ENCODE data around the gene LRRC7. TPM values are rescaled to one million over a fixed set of nuclear protein-coding genes. Genes with fewer than 3 reads are reported as not detected.

LRRC7 gene
- total and polyA plus RNA-seq, 9 donors, result 0.01 to 0.45 (median 0.13) TPM; not detected in 4

- no peaks in the 10 kb centered on the region for H3K4me1 ChIP-seq (ENCODE audit: insufficient read depth)
- H3K4me3 ChIP-seq, result no peak overlapping the region
- no peaks in the 10 kb centered on the region for H3K36me3 ChIP-seq
- H3K27ac ChIP-seq, result no peak overlapping the region
- DNase-seq, result no peak
- no peak for TF ChIP-seq CTCF (IDR thresholded peaks at IDR 0.05)
- no peak for TF ChIP-seq POLR2A (IDR thresholded peaks at IDR 0.05)
- no peak for TF ChIP-seq EP300 (IDR thresholded peaks at IDR 0.05)
- H3K27me3 ChIP-seq, result no peaks in the 10 kb centered on the region
- no peaks in the 10 kb centered on the region for H3K9me3 ChIP-seq
- intact Hi-C loops (cut with DNase I), result no loop called here
Observed at GRCh38 chr1:69852706-69853105, 285.0 kb downstream of the LRRC7 start.

GRCh38 chr1:69858534-69858933, 290.8 kb downstream of the LRRC7 start:
- H3K27me3 ChIP-seq, result no peaks in the 10 kb centered on the region
- intact Hi-C loops (cut with DNase I), result no loop called here
- WGBS, 3 donors, result 78 to 84% (median 80%) methylated on average over 1 of the region's 1 CpG
- DNase-seq, result no peak
- no peaks in the 10 kb centered on the region for H3K9me3 ChIP-seq
- H3K27ac ChIP-seq, result no peak overlapping the region
- TF ChIP-seq EP300 (IDR thresholded peaks at IDR 0.05), result no peak
- TF ChIP-seq POLR2A (IDR thresholded peaks at IDR 0.05), result no peak
- TF ChIP-seq CTCF (IDR thresholded peaks at IDR 0.05), result no peak
- H3K36me3 ChIP-seq, result no peaks in the 10 kb centered on the region
- H3K4me3 ChIP-seq, result no peak overlapping the region
- H3K4me1 ChIP-seq (ENCODE audit: insufficient read depth), result no peaks in the 10 kb centered on the region

GRCh38 chr1:69861641-69862040, 293.9 kb downstream of the LRRC7 start:
- Histone ChIP-seq H3K4me3 (no peak overlapping the region), H3K27me3 (no peaks in the 10 kb centered on the region), H3K27ac (no peak overlapping the region), H3K36me3 (no peaks in the 10 kb centered on the region), H3K9me3 (no peaks in the 10 kb centered on the region), H3K4me1 (ENCODE audit: insufficient read depth) (no peaks in the 10 kb centered on the region)
- no peak for DNase-seq
- TF ChIP-seq POLR2A (IDR thresholded peaks at IDR 0.05) (no peak), EP300 (IDR thresholded peaks at IDR 0.05) (no peak), CTCF (IDR thresholded peaks at IDR 0.05) (no peak)
- intact Hi-C loops (cut with DNase I), result no loop called here
- 83 to 85% (median 85%) methylated on average over 5 of the region's 5 CpGs for WGBS, 3 donors

GRCh38 chr1:69862906-69863305, 295.2 kb downstream of the LRRC7 start:
- H3K4me1 ChIP-seq (ENCODE audit: insufficient read depth), result no peaks in the 10 kb centered on the region
- no peaks in the 10 kb centered on the region for H3K9me3 ChIP-seq
- H3K27me3 ChIP-seq, result no peaks in the 10 kb centered on the region
- intact Hi-C loops (cut with DNase I), result no loop called here
- H3K36me3 ChIP-seq, result no peaks in the 10 kb centered on the region
- DNase-seq, result no peak
- 93 to 96% (median 96%) methylated on average over 1 of the region's 1 CpG for WGBS, 3 donors
- no peak overlapping the region for H3K4me3 ChIP-seq
- no peak overlapping the region for H3K27ac ChIP-seq
- TF ChIP-seq POLR2A (IDR thresholded peaks at IDR 0.05) (no peak), EP300 (IDR thresholded peaks at IDR 0.05) (no peak), CTCF (IDR thresholded peaks at IDR 0.05) (no peak)

- no peaks in the 10 kb centered on the region for H3K9me3 ChIP-seq
- no peak overlapping the region for H3K27ac ChIP-seq
- no peak for DNase-seq
- no peak for TF ChIP-seq POLR2A (IDR thresholded peaks at IDR 0.05)
- TF ChIP-seq EP300 (IDR thresholded peaks at IDR 0.05), result no peak
- TF ChIP-seq CTCF (IDR thresholded peaks at IDR 0.05), result no peak
- 78 to 83% (median 79%) methylated on average over 1 of the region's 1 CpG for WGBS, 3 donors
- no peak overlapping the region for H3K4me3 ChIP-seq
- H3K36me3 ChIP-seq, result no peaks in the 10 kb centered on the region
- no peaks in the 10 kb centered on the region for H3K4me1 ChIP-seq (ENCODE audit: insufficient read depth)
- no peaks in the 10 kb centered on the region for H3K27me3 ChIP-seq
- intact Hi-C loops (cut with DNase I), result no loop called here
Observed at GRCh38 chr1:69863704-69864103, 296.0 kb downstream of the LRRC7 start.

All from ovary (tissue), 9 donors.